Skeletal muscle cell (primary cell): ENCODE results near the gene DDX59.

ENCODE experiments used
- DNase-seq: peaks from one replicate; pipeline ENCODE4 v3.0.0-alpha.2; 2010; ENCODE audit warnings: low read depth
- H3K4me3 ChIP-seq: 2 replicates; pipeline ENCODE4 v1.5.1; 2011; ENCODE audit warnings: low read depth, mild to moderate bottlenecking, control low read depth, low read length, moderate library complexity

DDX59 gene

DNA sequence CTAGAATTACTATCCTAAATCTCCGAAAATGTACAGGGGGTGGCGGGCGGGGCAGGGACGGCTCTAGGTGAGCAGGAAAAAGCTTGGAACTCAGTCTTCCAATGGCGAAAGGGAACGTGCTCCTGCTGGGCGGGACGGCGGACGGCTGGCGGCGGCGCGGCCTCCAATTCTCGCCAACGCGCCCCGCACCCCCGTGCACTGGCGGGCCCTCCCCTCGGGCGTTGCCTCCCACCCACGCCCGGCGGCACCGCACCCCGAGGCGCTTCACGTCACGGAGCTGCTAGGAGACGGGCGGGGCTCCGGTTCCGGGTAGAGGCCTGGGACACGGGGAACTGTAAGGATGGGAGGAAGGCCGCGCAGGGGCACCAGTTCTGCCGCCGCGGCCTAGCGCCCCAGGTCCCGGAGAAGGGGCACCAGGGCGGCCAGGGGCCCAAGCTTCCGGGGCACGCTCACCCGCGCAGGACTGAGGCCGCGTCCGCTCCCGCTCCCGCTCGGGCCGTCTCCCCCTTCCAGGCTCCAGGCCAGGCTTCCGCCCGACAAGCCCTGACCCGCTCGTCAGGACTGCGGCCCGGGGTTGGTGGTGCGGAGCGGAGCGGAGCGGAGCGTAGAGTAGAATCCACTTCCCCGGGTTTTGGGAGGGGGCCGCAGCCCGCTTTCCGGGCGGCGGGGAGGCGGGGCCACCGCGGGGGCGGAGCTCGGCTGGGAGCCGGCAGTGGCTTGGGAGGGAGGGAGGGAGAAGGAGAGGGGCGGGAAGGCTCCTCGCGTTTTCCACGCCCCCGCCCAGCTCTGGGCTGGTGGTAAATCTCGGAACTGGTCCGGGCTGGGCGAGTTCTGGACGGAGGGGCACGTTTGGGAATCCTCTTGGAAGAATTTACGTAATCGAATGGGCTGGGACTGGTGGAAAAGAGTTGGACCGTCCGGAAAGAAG lies at the start of gene DDX59:
TSS of gene DDX59 (minus strand) at position 594 of the 928 bp plus-strand sequence. CDS start 3,167 bp downstream, outside the sequence.
- DNase-seq: peak; percentile 95
- H3K4me3 ChIP-seq: peak within 1 kb of the TSS; percentile 81

GRCh38 chr1:200714504-200715187 lies 44.9 kb upstream of the DDX59 start:
- no peak for DNase-seq
- no peak overlapping the region for H3K4me3 ChIP-seq

- no peak overlapping the region for H3K4me3 ChIP-seq
- DNase-seq: no peak
Observed at GRCh38 chr1:200710166-200710565, 40.5 kb upstream of the DDX59 start.

GRCh38 chr1:200708769-200709168 lies 39.1 kb upstream of the DDX59 start:
- no peak overlapping the region for H3K4me3 ChIP-seq
- DNase-seq: no peak

- H3K4me3 ChIP-seq: no peak overlapping the region
- DNase-seq: no peak
Observed at GRCh38 chr1:200708161-200708560, 38.5 kb upstream of the DDX59 start.

DNA sequence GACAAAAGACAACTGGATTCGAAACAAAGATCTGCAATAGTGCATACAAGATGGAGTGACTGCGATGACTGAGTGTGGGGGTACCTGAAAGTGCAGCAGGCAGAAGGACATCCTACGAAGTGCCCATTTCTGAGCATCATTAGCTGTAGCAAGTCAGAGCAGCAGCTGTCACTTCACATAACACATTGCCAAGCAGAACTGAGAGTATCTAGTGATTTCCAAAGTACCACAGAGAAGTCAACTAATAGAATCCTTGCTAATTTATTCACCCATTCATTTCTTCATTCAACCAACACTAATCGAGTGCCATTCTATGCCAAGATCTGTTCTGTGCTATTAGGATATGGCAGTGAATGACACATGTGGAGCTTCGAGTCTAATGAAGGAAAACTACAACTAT lies 37.4 kb upstream of the DDX59 start:
- H3K4me3 ChIP-seq: no peak overlapping the region
- DNase-seq: no peak

DNA sequence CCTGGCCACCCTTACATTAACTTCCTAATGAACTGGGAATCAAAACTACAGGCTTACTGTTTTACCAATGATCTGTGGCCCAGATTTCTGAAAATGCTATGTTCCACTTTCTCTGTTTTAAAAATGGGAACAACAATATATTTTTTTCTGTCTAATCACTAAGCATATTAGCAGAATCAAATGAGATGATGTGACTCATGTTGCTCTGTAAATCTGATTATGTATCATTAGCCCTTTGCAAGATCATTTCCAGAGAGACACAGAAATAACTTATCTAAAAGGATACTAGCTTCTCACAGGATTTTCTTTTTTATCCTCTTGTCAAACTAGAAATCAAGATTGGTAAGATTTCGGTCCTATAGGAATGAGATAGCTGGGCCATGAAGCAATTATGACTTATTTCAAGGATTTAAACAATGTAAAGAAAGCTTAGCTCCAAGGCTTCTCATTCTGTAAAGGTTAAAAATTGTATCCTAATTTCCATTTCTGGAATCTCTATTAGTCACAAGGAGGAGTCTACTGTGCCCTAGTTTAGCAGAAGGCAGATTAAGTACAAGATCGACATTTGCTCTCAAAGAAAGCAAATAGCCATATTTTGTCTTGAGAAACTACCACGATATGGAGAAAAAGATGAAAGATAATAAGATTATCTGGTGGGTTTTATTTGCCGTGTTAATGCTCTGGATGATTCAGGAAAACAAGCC lies 36.6 kb upstream of the DDX59 start:
- H3K4me3 ChIP-seq: no peak overlapping the region
- no peak for DNase-seq

DNA sequence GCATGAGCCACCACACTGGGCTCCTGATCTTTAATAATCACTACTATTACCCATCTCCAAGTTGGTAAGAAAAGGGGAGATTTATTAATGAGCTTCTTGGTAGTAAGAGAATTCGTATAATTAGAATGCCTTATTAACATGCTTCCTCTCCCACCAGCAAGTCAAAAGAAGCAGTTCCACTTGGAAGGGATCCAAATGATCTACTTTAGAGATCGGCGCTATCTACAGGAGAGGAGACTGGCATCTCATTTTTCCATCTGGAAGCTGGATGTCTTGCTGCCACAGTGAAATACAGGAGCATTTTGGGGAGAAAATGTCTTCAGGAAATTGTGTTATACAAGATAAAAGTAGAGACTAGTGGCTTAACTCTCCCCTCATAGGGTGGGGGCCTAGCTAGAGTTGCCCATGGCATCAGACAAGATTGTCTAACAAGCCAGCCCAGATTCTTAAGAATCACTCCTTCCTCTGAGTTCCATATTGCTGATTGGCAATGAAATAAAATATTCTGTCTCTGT lies 35.3 kb upstream of the DDX59 start:
- H3K4me3 ChIP-seq: no peak overlapping the region
- no peak for DNase-seq

DNA sequence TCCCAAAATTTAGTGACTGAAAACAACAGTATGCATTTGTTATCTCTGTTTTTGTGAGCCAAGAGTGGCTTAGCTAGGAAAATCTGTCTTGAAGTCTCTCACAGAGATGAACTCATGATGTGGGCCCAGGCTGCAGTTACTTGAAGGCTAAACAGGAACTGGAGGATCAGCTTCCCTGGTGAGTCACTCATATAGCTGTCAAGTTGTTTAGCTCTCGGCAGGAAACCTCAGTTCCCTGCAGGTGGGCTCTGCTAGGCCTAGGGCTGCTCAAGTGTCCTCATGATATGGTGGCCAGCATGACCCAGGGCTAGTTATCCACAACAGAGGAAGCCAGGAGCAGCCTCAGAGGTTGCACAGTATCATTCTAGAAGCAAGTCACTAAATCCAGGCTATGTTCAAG lies 30.2 kb upstream of the DDX59 start:
- DNase-seq: peak; percentile 32

DNA sequence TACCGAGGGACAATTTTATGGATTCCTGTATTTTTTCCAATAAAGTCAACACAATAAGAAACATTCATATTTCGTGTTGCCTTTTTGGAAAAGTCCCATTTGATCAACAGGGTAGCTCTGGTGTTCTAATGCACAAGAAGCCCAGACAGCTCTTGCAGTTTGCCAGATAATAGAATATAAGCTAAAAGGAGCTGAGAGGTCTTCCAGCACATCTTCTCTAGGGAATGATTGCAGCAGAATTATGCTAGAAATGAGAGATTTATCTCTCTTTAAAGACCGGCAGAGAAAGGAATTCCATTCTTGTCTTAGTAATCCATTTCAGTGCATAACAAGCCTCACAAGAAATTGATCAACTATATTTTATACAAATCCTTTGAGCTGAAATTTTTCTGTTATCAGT lies 25.0 kb upstream of the DDX59 start:
- DNase-seq: no peak
- H3K4me3 ChIP-seq: no peak overlapping the region

More for the DNA sequence above, 30.2 kb upstream of the DDX59 start:
- H3K4me3 ChIP-seq: no peak overlapping the region

GRCh38 chr1:200693327-200693726 lies 23.6 kb upstream of the DDX59 start:
- no peak for DNase-seq

GRCh38 chr1:200692316-200692715 lies 22.6 kb upstream of the DDX59 start:
- H3K4me3 ChIP-seq: no peak overlapping the region
- DNase-seq: no peak

More at GRCh38 chr1:200693327-200693726, 23.6 kb upstream of the DDX59 start:
- H3K4me3 ChIP-seq: no peak overlapping the region

DNA sequence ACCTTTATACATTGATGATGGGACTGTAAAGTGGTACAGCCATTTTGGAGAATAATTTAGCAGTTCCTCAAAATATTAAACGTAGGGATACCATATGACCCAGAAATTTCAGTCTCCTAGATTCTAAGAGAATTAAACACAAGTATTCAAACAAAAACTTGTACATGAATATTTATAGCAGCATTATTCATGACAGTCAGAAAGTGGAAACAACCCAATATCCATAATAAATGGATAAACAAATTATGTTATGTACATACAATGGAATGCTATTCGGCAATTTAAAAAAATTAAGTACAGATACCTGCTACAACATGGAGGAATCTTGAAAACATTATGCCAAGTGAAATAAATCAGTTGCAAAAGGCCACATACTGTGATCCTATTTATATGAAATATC lies 16.9 kb upstream of the DDX59 start:
- no peak overlapping the region for H3K4me3 ChIP-seq
- DNase-seq: no peak

DNA sequence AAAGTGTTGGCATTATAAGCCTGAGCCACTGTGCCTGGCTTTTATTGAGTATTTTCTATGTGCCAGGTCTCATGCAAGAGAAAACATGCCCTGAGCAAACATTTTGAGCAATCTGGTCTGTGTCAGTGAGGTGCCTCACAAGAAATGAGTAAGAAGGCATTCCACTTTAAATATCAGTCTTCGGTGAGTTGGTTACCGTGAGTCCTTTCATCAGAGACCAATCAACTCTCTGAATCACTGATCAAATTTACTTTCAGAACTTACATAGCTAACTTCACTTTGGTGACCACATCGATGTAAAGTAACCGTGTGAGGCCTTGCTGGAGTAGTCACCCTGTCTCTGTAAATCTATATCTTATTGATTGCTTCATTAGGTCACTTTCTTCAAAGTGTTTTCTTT lies 14.3 kb upstream of the DDX59 start:
- no peak overlapping the region for H3K4me3 ChIP-seq

GRCh38 chr1:200683298-200683697 lies 13.6 kb upstream of the DDX59 start:
- DNase-seq: no peak
- no peak overlapping the region for H3K4me3 ChIP-seq

More for the DNA sequence above, 14.3 kb upstream of the DDX59 start:
- peak; percentile 24 for DNase-seq

GRCh38 chr1:200681231-200681630 lies 11.5 kb upstream of the DDX59 start:
- no peak overlapping the region for H3K4me3 ChIP-seq
- no peak for DNase-seq

- DNase-seq: no peak
- H3K4me3 ChIP-seq: no peak overlapping the region
Observed at GRCh38 chr1:200676829-200677228, 7.1 kb upstream of the DDX59 start.

GRCh38 chr1:200675588-200675852 lies 5.8 kb upstream of the DDX59 start:
- no peak overlapping the region for H3K4me3 ChIP-seq
- no peak for DNase-seq

DNA sequence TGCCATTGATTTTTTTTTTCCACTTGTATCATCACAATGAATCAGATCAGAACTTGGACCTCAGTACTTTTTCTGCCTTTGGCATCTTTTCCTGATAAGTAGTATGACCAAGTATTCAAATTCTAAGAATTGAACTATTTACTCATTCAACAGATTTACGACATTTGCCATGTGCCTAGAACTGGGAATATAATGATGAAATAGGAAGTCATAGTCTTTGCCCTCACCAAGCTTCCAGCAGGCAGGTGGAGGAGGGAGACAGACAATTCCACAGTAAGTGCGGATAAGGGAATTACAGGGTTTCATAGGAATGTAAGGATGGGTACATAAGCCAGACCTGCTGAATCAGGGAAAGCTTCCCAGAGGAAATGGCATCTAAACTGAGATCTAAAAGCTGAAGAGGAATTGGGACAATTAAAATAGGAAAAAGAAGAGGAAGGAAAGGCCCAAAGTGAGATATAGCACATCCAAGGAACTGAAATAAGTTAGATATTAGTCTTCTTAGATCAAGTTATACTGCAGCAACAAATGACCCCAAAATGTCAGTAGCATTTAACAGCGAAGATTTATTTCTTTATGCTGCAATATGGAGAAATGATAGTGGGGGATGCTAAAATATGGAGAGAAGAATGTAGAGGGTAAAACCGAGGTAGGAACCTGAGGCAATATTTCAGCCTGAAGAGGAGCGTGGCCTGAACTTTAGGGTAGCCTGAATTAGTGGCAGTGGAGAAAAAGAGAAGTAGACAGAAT lies 5.3 kb upstream of the DDX59 start:
- no peak for DNase-seq
- no peak overlapping the region for H3K4me3 ChIP-seq
